ENCODE data around the gene FRAS1. TPM values are rescaled to one million over a fixed set of nuclear protein-coding genes. Genes with fewer than 3 reads are reported as not detected.

The FRAS1 gene
- total RNA-seq, 2 experiments from 2014 or later, result not detected

DNA sequence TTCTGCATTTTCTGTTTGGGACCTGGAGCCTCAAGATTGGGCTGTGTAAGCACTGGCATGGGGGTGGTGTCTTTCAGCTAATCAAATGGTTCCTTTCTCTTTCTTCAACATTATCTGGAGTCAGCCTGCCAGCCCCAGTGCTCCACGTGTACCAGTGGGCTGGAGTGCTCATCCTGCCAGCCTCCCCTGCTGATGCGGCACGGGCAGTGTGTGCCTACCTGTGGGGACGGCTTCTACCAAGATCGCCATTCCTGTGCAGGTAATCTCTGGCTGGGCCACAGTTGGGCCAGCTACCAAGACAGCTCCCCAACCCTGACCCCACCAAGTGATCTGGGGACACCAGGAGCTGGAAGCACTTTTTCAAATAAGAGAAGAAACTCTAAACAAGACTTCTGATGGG, 229.2 kb downstream of the FRAS1 start:
- Histone ChIP-seq H3K27ac (ENCODE audit: low read depth in 1 of 2, low read length in 2 of 2) (no peak overlapping the region), H3K9me3 (ENCODE audit: control insufficient read depth in 1 of 2, insufficient read depth in 1 of 2, low read length in 2 of 2) (no peaks in the 10 kb centered on the region), H3K36me3 (ENCODE audit: insufficient read depth, low read length) (no peaks in the 10 kb centered on the region), H3K4me3 (ENCODE audit: low read length) (no peak overlapping the region), H3K4me1 (ENCODE audit: insufficient read depth, low read length) (no peaks in the 10 kb centered on the region), H3K27me3 (ENCODE audit: control insufficient read depth in 1 of 2, insufficient read depth in 2 of 2, low read length in 2 of 2) (peaks cover 0 to 1% of the 10 kb centered on the region in 2 experiments)
- H3K9me3 Mint-ChIP-seq, result no peaks in the 10 kb centered on the region
- POLR2A ChIA-PET, result no interaction called here
- H3K27ac Mint-ChIP-seq, result no peak overlapping the region
- TF ChIP-seq CTCF (IDR thresholded peaks at IDR 0.05), result no peak
- H3K27me3 Mint-ChIP-seq, result peaks cover 22% of the 10 kb centered on the region
- CTCF ChIA-PET, result no interaction called here
- no peaks in the 10 kb centered on the region for H3K36me3 Mint-ChIP-seq (ENCODE audit: low read depth)
- no peak for ATAC-seq (ENCODE audit: poor library complexity)
- intact Hi-C loops (cut with DNase I, micrococcal nuclease), result no loop called here
- H3K4me3 Mint-ChIP-seq, result no peak overlapping the region
- no peak for DNase-seq
- no peaks in the 10 kb centered on the region for H3K4me1 Mint-ChIP-seq (ENCODE audit: low read depth)

DNA sequence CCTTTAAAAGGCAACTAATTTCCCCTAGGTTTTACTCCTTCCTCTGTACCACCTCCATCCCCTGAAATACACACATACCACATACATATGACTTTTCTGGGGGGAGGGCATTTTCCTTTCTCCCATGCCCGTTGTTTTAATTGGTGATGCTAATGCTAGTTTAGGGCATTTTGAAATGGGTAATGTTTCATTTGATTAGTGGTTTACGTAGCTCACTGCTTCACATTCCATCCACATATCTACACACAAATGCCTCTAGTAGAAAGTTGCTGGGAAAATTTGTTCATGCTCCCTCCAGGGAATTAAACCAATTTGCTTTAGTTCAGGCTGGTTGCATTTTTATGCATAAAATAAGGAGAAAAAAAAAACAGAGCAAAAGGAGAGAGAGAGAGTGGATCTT, 231.2 kb downstream of the FRAS1 start:
- Mint-ChIP-seq H3K36me3 (ENCODE audit: low read depth) (no peaks in the 10 kb centered on the region), H3K4me3 (no peak overlapping the region), H3K27ac (no peak overlapping the region), H3K9me3 (no peaks in the 10 kb centered on the region), H3K27me3 (peaks cover 18% of the 10 kb centered on the region), H3K4me1 (ENCODE audit: low read depth) (no peaks in the 10 kb centered on the region)
- POLR2A ChIA-PET, result no interaction called here
- DNase-seq (no peak), ATAC-seq (ENCODE audit: poor library complexity) (no peak)
- Histone ChIP-seq H3K4me1 (ENCODE audit: insufficient read depth, low read length) (no peaks in the 10 kb centered on the region), H3K9me3 (ENCODE audit: control insufficient read depth in 1 of 2, insufficient read depth in 1 of 2, low read length in 2 of 2) (no peaks in the 10 kb centered on the region), H3K27ac (ENCODE audit: low read depth in 1 of 2, low read length in 2 of 2) (no peak overlapping the region), H3K4me3 (ENCODE audit: low read length) (no peak overlapping the region), H3K27me3 (ENCODE audit: control insufficient read depth in 1 of 2, insufficient read depth in 2 of 2, low read length in 2 of 2) (peaks cover 0 to 5% of the 10 kb centered on the region in 2 experiments), H3K36me3 (ENCODE audit: insufficient read depth, low read length) (no peaks in the 10 kb centered on the region)
- intact Hi-C loops (cut with DNase I, micrococcal nuclease), result no loop called here
- CTCF ChIA-PET, result no interaction called here
- TF ChIP-seq CTCF (IDR thresholded peaks at IDR 0.05), result no peak

GRCh38 chr4:78291277-78291676, 234.2 kb downstream of the FRAS1 start:
- TF ChIP-seq CTCF (IDR thresholded peaks at IDR 0.05), result no peak
- no peak for DNase-seq
- Histone ChIP-seq H3K4me3 (ENCODE audit: low read length) (no peak overlapping the region), H3K36me3 (ENCODE audit: insufficient read depth, low read length) (no peaks in the 10 kb centered on the region), H3K27me3 (ENCODE audit: control insufficient read depth in 1 of 2, insufficient read depth in 2 of 2, low read length in 2 of 2) (peaks cover 0 to 5% of the 10 kb centered on the region in 2 experiments), H3K4me1 (ENCODE audit: insufficient read depth, low read length) (no peaks in the 10 kb centered on the region), H3K27ac (ENCODE audit: low read depth in 1 of 2, low read length in 2 of 2) (no peak overlapping the region), H3K9me3 (ENCODE audit: control insufficient read depth in 1 of 2, insufficient read depth in 1 of 2, low read length in 2 of 2) (no peaks in the 10 kb centered on the region)
- Mint-ChIP-seq H3K9me3 (no peaks in the 10 kb centered on the region), H3K27me3 (peaks cover 7% of the 10 kb centered on the region), H3K4me1 (ENCODE audit: low read depth) (no peaks in the 10 kb centered on the region), H3K27ac (no peak overlapping the region), H3K4me3 (no peak overlapping the region), H3K36me3 (ENCODE audit: low read depth) (no peaks in the 10 kb centered on the region)
- ATAC-seq (ENCODE audit: poor library complexity), result no peak
- CTCF ChIA-PET, result no interaction called here
- POLR2A ChIA-PET, result no interaction called here
- intact Hi-C loops (cut with DNase I, micrococcal nuclease), result no loop called here

Measured in CD4-positive, alpha-beta T cell (primary cell).